ENCODE results near the gene MYO5B. TPM values are rescaled to one million over a fixed set of nuclear protein-coding genes. Genes with fewer than 3 reads are reported as not detected.

Gene MYO5B
- polyA plus RNA-seq, 1 experiment: 0.18 TPM

DNA sequence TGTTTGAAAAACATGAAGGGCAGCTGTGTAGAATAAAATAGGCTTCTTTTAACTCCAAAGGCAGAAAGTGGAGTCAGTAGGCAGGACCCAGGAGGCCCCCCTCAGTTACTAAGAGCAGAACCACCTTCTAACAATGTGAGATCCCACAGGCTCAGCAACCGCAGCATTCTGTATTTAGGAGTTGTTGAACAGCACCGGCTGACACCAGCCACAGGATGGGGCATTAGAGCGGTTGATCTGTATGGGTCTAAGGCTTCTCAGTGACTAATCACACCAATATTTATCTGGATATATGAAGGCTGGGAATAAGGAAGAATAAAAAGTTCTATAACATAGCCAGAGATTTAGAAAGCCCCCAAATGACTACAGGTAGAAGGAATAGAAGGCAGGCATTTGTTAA lies 51.7 kb downstream of the MYO5B start:
- no peak for DNase-seq (ENCODE audit: low read depth)
- ChIA-PET POLR2A (no interaction called here), CTCF (no interaction called here)

DNA sequence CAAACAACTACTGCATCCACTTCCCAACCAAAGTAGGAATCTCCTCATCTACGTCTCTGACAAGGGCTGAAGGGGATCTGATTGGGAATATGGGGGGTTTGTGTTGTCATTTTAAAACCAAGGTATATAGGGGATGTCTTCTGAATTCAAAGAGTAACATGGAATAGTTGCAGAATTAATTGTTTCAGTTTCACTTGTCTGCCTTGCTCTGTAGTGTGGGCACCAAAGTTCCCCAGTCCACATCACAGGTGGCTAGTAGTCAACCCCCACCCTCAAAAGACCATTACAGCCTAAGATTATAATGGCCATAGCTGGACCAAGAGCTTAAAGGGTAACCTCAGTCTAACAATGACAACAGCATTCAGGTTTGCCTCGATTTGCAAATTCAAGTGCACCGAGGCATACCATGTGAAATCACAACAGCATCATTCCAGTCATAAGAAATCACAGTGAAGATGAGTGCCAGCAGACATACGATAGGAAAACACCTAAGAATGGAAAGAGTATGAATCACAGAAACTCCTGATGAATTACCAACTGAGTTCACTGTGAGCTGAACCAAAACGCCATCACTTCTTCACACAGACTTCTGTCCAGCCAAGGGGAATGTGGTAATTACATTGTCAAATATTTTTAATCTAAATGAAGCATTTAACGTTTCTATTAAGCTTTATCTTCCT lies 52.4 kb downstream of the MYO5B start:
- no peak for DNase-seq (ENCODE audit: low read depth)
- Histone ChIP-seq H3K36me3 (ENCODE audit: control insufficient read depth, insufficient read depth, low read length) (no peaks in the 10 kb centered on the region), H3K4me3 (ENCODE audit: low read depth, low read length) (no peak overlapping the region), H3K27me3 (ENCODE audit: control insufficient read depth, insufficient read depth, low read length) (no peaks in the 10 kb centered on the region)
- TF ChIP-seq, protein P1, sequence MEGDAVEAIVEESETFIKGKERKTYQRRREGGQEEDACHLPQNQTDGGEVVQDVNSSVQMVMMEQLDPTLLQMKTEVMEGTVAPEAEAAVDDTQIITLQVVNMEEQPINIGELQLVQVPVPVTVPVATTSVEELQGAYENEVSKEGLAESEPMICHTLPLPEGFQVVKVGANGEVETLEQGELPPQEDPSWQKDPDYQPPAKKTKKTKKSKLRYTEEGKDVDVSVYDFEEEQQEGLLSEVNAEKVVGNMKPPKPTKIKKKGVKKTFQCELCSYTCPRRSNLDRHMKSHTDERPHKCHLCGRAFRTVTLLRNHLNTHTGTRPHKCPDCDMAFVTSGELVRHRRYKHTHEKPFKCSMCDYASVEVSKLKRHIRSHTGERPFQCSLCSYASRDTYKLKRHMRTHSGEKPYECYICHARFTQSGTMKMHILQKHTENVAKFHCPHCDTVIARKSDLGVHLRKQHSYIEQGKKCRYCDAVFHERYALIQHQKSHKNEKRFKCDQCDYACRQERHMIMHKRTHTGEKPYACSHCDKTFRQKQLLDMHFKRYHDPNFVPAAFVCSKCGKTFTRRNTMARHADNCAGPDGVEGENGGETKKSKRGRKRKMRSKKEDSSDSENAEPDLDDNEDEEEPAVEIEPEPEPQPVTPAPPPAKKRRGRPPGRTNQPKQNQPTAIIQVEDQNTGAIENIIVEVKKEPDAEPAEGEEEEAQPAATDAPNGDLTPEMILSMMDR (IDR thresholded peaks at IDR 0.05; ENCODE audit: insufficient read depth, low read depth, low read length): no peak
- ChIA-PET CTCF (no interaction called here), POLR2A (no interaction called here)

More for the DNA sequence above, 51.7 kb downstream of the MYO5B start:
- Histone ChIP-seq H3K36me3 (ENCODE audit: control insufficient read depth, insufficient read depth, low read length) (no peaks in the 10 kb centered on the region), H3K4me3 (ENCODE audit: low read depth, low read length) (no peak overlapping the region), H3K27me3 (ENCODE audit: control insufficient read depth, insufficient read depth, low read length) (no peaks in the 10 kb centered on the region)
- TF ChIP-seq, protein P1 (IDR thresholded peaks at IDR 0.05; ENCODE audit: insufficient read depth, low read depth, low read length): no peak

DNA sequence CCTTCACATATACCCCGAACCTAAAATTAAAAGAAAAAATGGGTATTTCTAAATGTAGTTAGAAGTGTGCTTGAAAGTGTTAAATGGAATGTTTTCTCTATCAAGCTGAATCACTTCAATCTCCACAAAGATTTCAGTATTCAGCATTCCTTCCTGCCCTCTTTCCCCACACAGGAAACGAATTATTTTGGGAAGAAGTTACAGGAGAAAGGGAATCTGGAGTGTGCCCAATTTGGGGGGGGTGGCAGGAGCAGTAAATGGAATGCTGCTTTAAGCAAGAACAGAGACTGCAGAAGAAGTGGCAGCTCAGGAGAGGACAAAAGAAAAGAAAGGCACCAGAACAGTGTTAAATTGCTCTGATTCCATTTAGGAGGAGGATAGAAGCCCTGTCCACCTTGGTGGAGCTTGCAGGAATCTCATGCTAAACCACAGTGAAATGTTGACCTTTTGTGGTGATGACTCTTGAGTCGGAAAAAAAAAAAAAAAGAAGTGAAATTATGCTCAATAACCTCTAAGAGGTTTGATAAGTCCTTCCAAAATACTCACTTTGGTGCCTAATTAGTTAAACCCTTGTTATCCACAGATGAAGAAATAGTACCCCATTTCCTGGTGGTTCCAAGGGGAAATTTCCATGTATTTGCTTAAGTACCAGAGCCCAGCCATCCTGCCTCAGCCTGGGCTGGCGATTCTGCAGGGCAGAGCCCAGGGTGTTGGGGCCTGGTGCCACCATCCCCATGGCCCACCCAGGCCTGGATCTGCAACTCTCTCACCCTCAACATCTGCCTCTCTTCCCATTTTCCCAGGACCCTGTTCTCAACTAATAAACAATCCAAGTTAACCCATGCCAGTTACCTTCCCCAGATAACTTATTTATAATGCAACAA lies 56.5 kb downstream of the MYO5B start:
- ChIA-PET POLR2A (no interaction called here), CTCF (no interaction called here)
- Histone ChIP-seq H3K27me3 (ENCODE audit: control insufficient read depth, insufficient read depth, low read length) (no peaks in the 10 kb centered on the region), H3K36me3 (ENCODE audit: control insufficient read depth, insufficient read depth, low read length) (no peaks in the 10 kb centered on the region), H3K4me3 (ENCODE audit: low read depth, low read length) (no peak overlapping the region)
- DNase-seq (ENCODE audit: low read depth): no peak
- TF ChIP-seq, protein P1 (IDR thresholded peaks at IDR 0.05; ENCODE audit: insufficient read depth, low read depth, low read length): no peak

DNA sequence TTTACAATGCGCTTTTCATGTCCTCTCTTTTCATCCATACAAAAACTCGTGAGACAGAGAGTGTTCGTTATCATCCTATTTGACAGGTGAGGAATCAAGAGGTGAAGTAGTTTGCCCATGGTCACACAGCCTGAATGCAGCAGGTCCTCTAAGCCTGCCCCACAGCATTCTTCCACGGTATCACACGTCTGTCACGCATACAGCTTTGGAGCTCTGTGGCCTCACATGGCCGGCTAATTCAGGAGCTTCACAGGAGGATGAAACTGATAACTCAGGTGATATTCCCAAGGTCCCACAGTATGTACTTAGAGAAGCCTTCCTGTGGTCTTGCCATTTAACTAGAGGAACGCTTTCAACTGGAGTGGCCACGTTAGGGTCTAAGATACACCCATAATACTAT lies 59.0 kb downstream of the MYO5B start:
- Histone ChIP-seq H3K4me3 (ENCODE audit: low read depth, low read length) (no peak overlapping the region), H3K27me3 (ENCODE audit: control insufficient read depth, insufficient read depth, low read length) (no peaks in the 10 kb centered on the region), H3K36me3 (ENCODE audit: control insufficient read depth, insufficient read depth, low read length) (no peaks in the 10 kb centered on the region)
- no peak for DNase-seq (ENCODE audit: low read depth)
- CTCF ChIA-PET: no interaction called here
- POLR2A ChIA-PET: interaction anchor here (0.7 kb wide), 1 partner anchor 277 kb away, joined by 10 read pairs; no protein-coding TSS in a partner anchor
- TF ChIP-seq, protein P1 (IDR thresholded peaks at IDR 0.05; ENCODE audit: insufficient read depth, low read depth, low read length): no peak

DNA sequence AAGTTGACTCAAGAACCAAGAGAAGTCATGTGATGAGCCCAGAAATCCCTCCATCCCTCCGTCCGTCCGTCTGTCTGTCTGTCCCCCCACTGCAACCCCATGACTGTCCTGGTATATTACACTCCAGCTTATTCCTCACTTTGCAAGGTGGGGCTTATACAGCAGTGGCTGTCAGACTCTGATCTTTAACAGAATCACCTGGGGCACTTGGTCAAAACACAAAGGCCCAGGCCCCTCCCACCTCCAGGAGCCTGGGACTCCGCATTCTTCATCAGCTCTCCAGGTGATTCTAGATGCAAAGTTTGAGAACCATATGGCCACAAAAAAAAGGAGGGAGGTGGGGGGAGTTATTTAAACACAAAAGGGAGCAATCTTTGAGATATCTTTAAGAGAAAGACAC lies 61.4 kb downstream of the MYO5B start:
- POLR2A ChIA-PET: no interaction called here
- no peak for DNase-seq (ENCODE audit: low read depth)
- H3K36me3 ChIP-seq (ENCODE audit: control insufficient read depth, insufficient read depth, low read length): no peaks in the 10 kb centered on the region
- TF ChIP-seq, protein P1 (IDR thresholded peaks at IDR 0.05; ENCODE audit: insufficient read depth, low read depth, low read length): no peak
- no peaks in the 10 kb centered on the region for H3K27me3 ChIP-seq (ENCODE audit: control insufficient read depth, insufficient read depth, low read length)
- CTCF ChIA-PET: no interaction called here
- no peak overlapping the region for H3K4me3 ChIP-seq (ENCODE audit: low read depth, low read length)
